Measurements from ENCODE around the gene POLR2E.

Gene POLR2E

GRCh38 chr19:1081301-1082164 lies 13.6 kb downstream of the POLR2E start:
- no peaks in the 10 kb centered on the region for H3K27me3 ChIP-seq (ENCODE audit: insufficient read depth, low read length)
- H2AFZ ChIP-seq (ENCODE audit: insufficient read depth, low read length, poor library complexity), result no peak overlapping the region
- no peak overlapping the region for H2AK5ac ChIP-seq (ENCODE audit: low read length)
- H3K4me3 ChIP-seq (ENCODE audit: low read depth, low read length), result no peak overlapping the region
- H4K12ac ChIP-seq (ENCODE audit: low read depth, low read length), result no peak overlapping the region
- H3K79me1 ChIP-seq (ENCODE audit: low read length), result no peaks in the 10 kb centered on the region
- H2BK12ac ChIP-seq (ENCODE audit: low read length), result no peak overlapping the region
- H3K4ac ChIP-seq (ENCODE audit: low read depth, low read length), result no peak overlapping the region
- no peak overlapping the region for H3K18ac ChIP-seq (ENCODE audit: low read length)
- H2BK120ac ChIP-seq (ENCODE audit: insufficient read depth, low read length, poor library complexity), result no peak overlapping the region
- H4K8ac ChIP-seq (ENCODE audit: low read depth, low read length), result no peak overlapping the region
- no peaks in the 10 kb centered on the region for H3K79me2 ChIP-seq (ENCODE audit: control insufficient read depth, insufficient read depth, low read length, poor library complexity)
- H3K9me3 ChIP-seq (ENCODE audit: insufficient read depth, low read depth, low read length), result peaks cover 9% of the 10 kb centered on the region
- no CpG with 5 or more reads among the region's 58 CpGs for WGBS (ENCODE audit: extremely low coverage, insufficient coverage, insufficient read length)
- no peak overlapping the region for H3K14ac ChIP-seq (ENCODE audit: low read length)
- no peak overlapping the region for H3K23ac ChIP-seq (ENCODE audit: low read length)
- peaks cover 0 to 2% of the 10 kb centered on the region in 2 experiments for H3K4me1 ChIP-seq (ENCODE audit: control insufficient read depth in 1 of 2, insufficient read depth in 2 of 2, low read length in 2 of 2)
- no peak overlapping the region for H2BK5ac ChIP-seq (ENCODE audit: low read depth, low read length, poor library complexity)
- no peak overlapping the region for H3K27ac ChIP-seq (ENCODE audit: low read depth, low read length)
- H3K9ac ChIP-seq (ENCODE audit: low read length), result no peak overlapping the region
- peaks cover 8 to 14% of the 10 kb centered on the region in 2 experiments for H3K36me3 ChIP-seq (ENCODE audit: control insufficient read depth in 1 of 2, insufficient read depth in 2 of 2, low read length in 2 of 2)
- H3K4me2 ChIP-seq (ENCODE audit: low read length), result no peak overlapping the region
- peak; percentile 83 to 88 for DNase-seq
- no peak overlapping the region for H4K91ac ChIP-seq (ENCODE audit: low read depth, low read length)

DNA sequence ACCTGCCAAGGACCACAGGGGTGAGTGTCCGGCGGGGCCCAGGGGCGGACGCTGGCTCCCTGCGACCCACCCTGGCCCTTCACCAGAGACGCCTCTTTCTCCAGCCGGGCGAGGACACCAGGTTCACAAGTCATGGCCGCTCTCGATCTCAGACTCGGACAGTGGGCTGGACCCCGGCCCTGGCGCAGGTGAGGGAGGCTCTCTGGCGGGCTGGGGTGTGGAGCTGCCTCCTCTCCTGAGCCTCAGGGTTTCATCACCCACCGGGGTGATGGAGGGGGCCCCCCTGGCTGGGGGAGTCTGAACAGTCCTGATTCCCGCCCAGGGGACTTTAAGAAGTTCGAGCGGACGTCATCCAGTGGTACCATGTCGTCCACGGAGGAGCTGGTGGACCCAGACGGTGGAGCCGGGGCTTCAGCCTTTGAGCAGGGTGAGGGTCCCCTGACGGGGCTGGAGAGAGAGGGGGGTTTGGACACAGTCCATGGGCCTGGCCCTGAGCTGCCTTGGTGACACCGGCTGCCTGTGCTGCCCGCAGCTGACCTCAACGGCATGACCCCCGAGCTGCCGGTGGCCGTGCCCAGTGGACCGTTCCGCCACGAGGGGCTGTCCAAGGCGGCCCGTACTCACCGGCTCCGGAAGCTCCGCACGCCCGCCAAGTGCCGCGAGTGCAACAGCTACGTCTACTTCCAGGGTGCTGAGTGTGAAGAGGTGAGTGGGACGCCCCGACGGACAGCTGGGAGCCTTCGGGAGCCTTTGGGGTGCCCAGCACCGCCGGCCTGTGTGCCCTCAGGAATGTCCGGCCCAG lies 14.6 kb downstream of the POLR2E start:
- Histone ChIP-seq H4K8ac (ENCODE audit: low read depth, low read length) (no peak overlapping the region), H2BK5ac (ENCODE audit: low read depth, low read length, poor library complexity) (no peak overlapping the region), H3K14ac (ENCODE audit: low read length) (no peak overlapping the region), H3K27me3 (ENCODE audit: insufficient read depth, low read length) (no peaks in the 10 kb centered on the region), H3K36me3 (ENCODE audit: control insufficient read depth in 1 of 2, insufficient read depth in 2 of 2, low read length in 2 of 2) (peaks cover 3 to 10% of the 10 kb centered on the region in 2 experiments), H3K27ac (ENCODE audit: low read depth, low read length) (no peak overlapping the region), H4K91ac (ENCODE audit: low read depth, low read length) (no peak overlapping the region), H3K4ac (ENCODE audit: low read depth, low read length) (no peak overlapping the region), H3K9ac (ENCODE audit: low read length) (no peak overlapping the region), H3K4me1 (ENCODE audit: control insufficient read depth in 1 of 2, insufficient read depth in 2 of 2, low read length in 2 of 2) (peaks cover 0 to 2% of the 10 kb centered on the region in 2 experiments), H3K79me1 (ENCODE audit: low read length) (no peaks in the 10 kb centered on the region), H3K23ac (ENCODE audit: low read length) (no peak overlapping the region), H3K4me2 (ENCODE audit: low read length) (no peak overlapping the region), H3K4me3 (ENCODE audit: low read depth, low read length) (no peak overlapping the region), H2BK120ac (ENCODE audit: insufficient read depth, low read length, poor library complexity) (no peak overlapping the region), H2AK5ac (ENCODE audit: low read length) (no peak overlapping the region), H2BK12ac (ENCODE audit: low read length) (no peak overlapping the region), H3K9me3 (ENCODE audit: insufficient read depth, low read depth, low read length) (peaks cover 9% of the 10 kb centered on the region), H3K79me2 (ENCODE audit: control insufficient read depth, insufficient read depth, low read length, poor library complexity) (no peaks in the 10 kb centered on the region), H4K12ac (ENCODE audit: low read depth, low read length) (no peak overlapping the region), H3K18ac (ENCODE audit: low read length) (no peak overlapping the region), H2AFZ (ENCODE audit: insufficient read depth, low read length, poor library complexity) (no peak overlapping the region)
- DNase-seq, result no peak
- WGBS (ENCODE audit: extremely low coverage, insufficient coverage, insufficient read length), result no CpG with 5 or more reads among the region's 50 CpGs

- H3K79me2 ChIP-seq (ENCODE audit: control insufficient read depth, insufficient read depth, low read length, poor library complexity), result no peaks in the 10 kb centered on the region
- H3K18ac ChIP-seq (ENCODE audit: low read length), result no peak overlapping the region
- no peaks in the 10 kb centered on the region for H3K27me3 ChIP-seq (ENCODE audit: insufficient read depth, low read length)
- H3K4me3 ChIP-seq (ENCODE audit: low read depth, low read length), result no peak overlapping the region
- H2BK120ac ChIP-seq (ENCODE audit: insufficient read depth, low read length, poor library complexity), result no peak overlapping the region
- no peak overlapping the region for H2AK5ac ChIP-seq (ENCODE audit: low read length)
- no CpG with 5 or more reads among the region's 45 CpGs for WGBS (ENCODE audit: extremely low coverage, insufficient coverage, insufficient read length)
- no peak overlapping the region for H3K4me2 ChIP-seq (ENCODE audit: low read length)
- no peak overlapping the region for H3K27ac ChIP-seq (ENCODE audit: low read depth, low read length)
- peaks cover 0 to 2% of the 10 kb centered on the region in 2 experiments for H3K4me1 ChIP-seq (ENCODE audit: control insufficient read depth in 1 of 2, insufficient read depth in 2 of 2, low read length in 2 of 2)
- no peaks in the 10 kb centered on the region for H3K79me1 ChIP-seq (ENCODE audit: low read length)
- H4K91ac ChIP-seq (ENCODE audit: low read depth, low read length), result no peak overlapping the region
- no peak overlapping the region for H3K4ac ChIP-seq (ENCODE audit: low read depth, low read length)
- H2AFZ ChIP-seq (ENCODE audit: insufficient read depth, low read length, poor library complexity), result no peak overlapping the region
- no peak overlapping the region for H2BK12ac ChIP-seq (ENCODE audit: low read length)
- H3K23ac ChIP-seq (ENCODE audit: low read length), result no peak overlapping the region
- no peak overlapping the region for H3K14ac ChIP-seq (ENCODE audit: low read length)
- no peak overlapping the region for H4K8ac ChIP-seq (ENCODE audit: low read depth, low read length)
- peaks cover 9% of the 10 kb centered on the region for H3K9me3 ChIP-seq (ENCODE audit: insufficient read depth, low read depth, low read length)
- no peak overlapping the region for H4K12ac ChIP-seq (ENCODE audit: low read depth, low read length)
- H2BK5ac ChIP-seq (ENCODE audit: low read depth, low read length, poor library complexity), result no peak overlapping the region
- peak in 1 of 2 donors; percentile 59 for DNase-seq
- no peak overlapping the region for H3K9ac ChIP-seq (ENCODE audit: low read length)
- peaks cover 3 to 9% of the 10 kb centered on the region in 2 experiments for H3K36me3 ChIP-seq (ENCODE audit: control insufficient read depth in 1 of 2, insufficient read depth in 2 of 2, low read length in 2 of 2)
Measured at GRCh38 chr19:1079566-1080111, 15.5 kb downstream of the POLR2E start.

DNA sequence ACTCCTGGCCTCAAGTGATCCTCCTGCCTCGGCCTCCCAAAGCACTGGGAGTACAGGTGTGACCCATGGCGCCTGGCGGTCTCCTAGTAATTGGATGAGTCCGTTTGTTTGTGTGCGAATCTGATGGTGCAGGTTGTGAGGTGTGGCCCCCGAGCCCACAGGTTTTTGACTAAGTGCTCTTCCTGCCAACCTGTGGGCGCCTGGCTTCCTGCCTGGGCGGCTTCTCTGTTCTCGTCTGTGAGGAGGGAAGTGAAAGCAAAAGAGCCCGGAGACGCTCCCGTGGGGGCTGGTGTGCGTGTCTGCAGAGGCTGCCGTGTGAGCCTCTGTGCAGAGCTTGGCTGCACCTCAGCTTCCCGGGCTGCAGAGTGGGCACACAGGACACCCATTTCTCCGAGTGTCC lies 18.2 kb downstream of the POLR2E start:
- no peak overlapping the region for H2BK120ac ChIP-seq (ENCODE audit: insufficient read depth, low read length, poor library complexity)

More for the DNA sequence above, 18.2 kb downstream of the POLR2E start:
- H3K79me1 ChIP-seq (ENCODE audit: low read length), result no peaks in the 10 kb centered on the region
- no peak overlapping the region for H3K27ac ChIP-seq (ENCODE audit: low read depth, low read length)
- no peak overlapping the region for H2BK12ac ChIP-seq (ENCODE audit: low read length)
- H3K36me3 ChIP-seq (ENCODE audit: control insufficient read depth in 1 of 2, insufficient read depth in 2 of 2, low read length in 2 of 2), result peaks cover 0 to 9% of the 10 kb centered on the region in 2 experiments
- no peak overlapping the region for H2BK5ac ChIP-seq (ENCODE audit: low read depth, low read length, poor library complexity)
- H3K18ac ChIP-seq (ENCODE audit: low read length), result no peak overlapping the region
- H2AFZ ChIP-seq (ENCODE audit: insufficient read depth, low read length, poor library complexity), result no peak overlapping the region
- no peak overlapping the region for H3K4me2 ChIP-seq (ENCODE audit: low read length)
- H3K9me3 ChIP-seq (ENCODE audit: insufficient read depth, low read depth, low read length), result peaks cover 4% of the 10 kb centered on the region
- no peak overlapping the region for H3K14ac ChIP-seq (ENCODE audit: low read length)
- H2AK5ac ChIP-seq (ENCODE audit: low read length), result no peak overlapping the region
- peak in 1 of 2 donors; percentile 55 for DNase-seq
- H4K91ac ChIP-seq (ENCODE audit: low read depth, low read length), result no peak overlapping the region
- WGBS (ENCODE audit: extremely low coverage, insufficient coverage, insufficient read length), result no CpG with 5 or more reads among the region's 16 CpGs
- no peak overlapping the region for H4K8ac ChIP-seq (ENCODE audit: low read depth, low read length)
- H3K4ac ChIP-seq (ENCODE audit: low read depth, low read length), result no peak overlapping the region
- no peak overlapping the region for H3K4me3 ChIP-seq (ENCODE audit: low read depth, low read length)
- H3K27me3 ChIP-seq (ENCODE audit: insufficient read depth, low read length), result no peaks in the 10 kb centered on the region
- H3K79me2 ChIP-seq (ENCODE audit: control insufficient read depth, insufficient read depth, low read length, poor library complexity), result no peaks in the 10 kb centered on the region
- no peak overlapping the region for H3K9ac ChIP-seq (ENCODE audit: low read length)
- no peak overlapping the region for H4K12ac ChIP-seq (ENCODE audit: low read depth, low read length)
- H3K4me1 ChIP-seq (ENCODE audit: control insufficient read depth in 1 of 2, insufficient read depth in 2 of 2, low read length in 2 of 2), result no peaks in the 10 kb centered on the region
- no peak overlapping the region for H3K23ac ChIP-seq (ENCODE audit: low read length)

Data from trophoblast cell (in vitro differentiated cells and primary cell).